Smooth muscle cell of the brain vasculature (primary cell): Measurements from ENCODE around the gene ATP10D.
"Not testable (repeated sequence)": the region's sequence is repeated elsewhere in the genome, so short reads cannot be mapped to it uniquely, and the experiment has no call there.

Source experiments
- DNase-seq: peaks from one replicate; pipeline ENCODE4 v3.0.0-alpha.2; 2012; ENCODE audit warnings: low read depth, low spot score

ATP10D gene

DNA sequence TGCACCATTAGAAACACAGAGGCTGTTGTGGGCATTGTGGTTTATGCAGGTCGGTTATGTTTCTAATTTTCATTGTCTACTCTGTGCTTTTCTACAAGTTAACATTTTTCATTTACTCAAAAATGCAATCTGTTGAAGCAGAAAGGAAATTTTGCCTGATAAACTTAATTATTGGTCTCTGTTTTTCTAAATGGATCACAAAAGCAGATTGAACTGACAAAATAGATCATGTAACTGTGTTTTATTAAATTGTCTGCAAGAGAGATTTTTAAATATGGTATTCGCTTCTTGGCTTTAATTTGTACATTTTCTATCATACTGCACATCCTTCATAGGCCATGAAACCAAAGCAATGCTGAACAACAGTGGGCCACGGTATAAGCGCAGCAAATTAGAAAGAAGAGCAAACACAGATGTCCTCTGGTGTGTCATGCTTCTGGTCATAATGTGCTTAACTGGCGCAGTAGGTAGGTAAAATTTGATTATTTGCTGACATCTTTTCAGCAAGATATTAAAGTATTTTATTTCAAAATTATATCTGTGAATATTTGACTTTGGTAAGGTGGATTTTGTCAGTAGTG is 50.6 kb downstream of the ATP10D start:
- no peak for DNase-seq

DNA sequence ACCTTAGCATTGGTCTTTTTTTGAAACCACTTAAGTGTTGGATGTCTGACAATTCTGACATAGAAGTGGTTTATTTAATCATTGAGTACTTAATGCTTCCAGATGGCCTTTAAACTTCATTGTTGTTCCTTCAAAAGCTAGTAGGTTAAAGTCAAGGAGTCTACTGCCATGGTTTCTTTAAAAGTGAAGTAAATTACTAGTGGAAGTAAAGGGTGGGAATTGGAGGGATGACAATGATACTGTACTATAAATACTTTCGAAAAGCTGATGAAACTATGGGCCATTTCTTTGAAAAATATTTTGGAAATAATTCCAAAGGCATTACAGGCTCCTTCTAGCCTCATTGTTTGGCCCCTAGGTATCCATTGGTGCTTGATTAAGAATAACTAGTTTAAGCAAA is 51.9 kb downstream of the ATP10D start:
- no peak for DNase-seq

DNA sequence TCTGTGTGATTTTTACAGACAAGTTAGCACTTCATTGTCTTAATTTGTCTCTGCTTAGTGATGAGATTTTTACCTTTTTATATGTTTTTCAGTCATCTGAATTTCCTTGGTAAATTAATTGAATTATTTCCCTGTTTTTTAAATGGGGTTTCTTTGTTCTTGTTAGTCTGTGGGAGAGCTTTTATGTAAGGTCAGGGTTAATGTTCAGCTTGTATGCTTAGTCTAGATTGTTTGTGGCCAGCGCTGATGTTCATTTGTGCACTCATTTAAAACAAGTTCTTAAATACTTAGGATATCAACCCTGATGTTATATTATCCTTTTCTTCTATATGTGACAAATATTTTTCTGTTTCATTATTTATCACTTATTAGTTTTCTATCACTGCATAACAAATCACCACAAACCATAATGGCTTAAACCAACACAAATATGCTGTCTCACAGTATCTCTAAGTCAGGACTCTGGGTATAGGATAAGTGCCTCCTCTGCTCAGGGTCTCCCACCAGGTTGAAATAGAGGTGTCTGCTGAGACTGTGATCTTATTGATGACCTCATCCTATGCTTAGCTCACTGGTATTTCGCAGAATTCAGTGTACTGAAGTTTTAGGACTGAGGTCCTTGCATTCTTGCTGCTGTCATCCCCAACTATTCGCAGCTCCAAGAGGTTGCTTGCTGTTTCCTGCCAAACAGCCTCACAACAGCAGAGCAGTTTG is 53.2 kb downstream of the ATP10D start:
- no peak for DNase-seq

DNA sequence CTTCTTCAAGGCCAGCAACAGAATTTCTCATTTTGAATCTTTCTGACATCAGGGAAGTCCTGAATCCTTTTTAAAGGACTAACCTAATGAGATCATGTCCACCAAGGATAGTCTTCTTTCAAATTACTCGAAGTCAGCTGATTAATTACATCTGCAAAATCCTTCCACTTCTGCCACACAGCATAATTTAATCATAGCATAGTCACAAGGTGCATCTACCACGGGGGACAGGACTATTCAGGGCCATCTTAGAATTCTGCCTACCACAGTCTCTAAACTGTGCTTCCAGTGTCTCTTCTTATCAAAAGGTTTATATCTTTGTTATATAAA is 53.7 kb downstream of the ATP10D start:
- DNase-seq: no peak

DNA sequence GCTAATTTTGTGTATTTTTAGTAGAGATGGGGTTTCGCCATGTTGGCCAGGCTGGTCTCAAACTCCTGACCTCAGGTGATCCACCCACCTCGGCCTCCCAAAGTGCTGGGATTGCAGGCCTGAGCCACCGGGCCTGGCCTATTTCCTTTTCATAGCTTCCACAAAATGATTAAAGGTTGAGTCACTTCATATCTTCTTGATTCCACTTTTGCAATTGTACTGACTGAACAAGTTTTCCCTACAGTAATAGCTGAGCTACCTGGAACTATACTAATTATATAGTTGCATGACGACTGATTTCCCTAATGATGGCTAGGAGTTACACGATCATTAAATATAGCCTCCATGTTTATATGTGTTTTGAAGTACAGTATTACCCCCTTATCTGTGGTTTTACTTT is 57.6 kb downstream of the ATP10D start:
- not testable (repeated sequence) for DNase-seq

DNA sequence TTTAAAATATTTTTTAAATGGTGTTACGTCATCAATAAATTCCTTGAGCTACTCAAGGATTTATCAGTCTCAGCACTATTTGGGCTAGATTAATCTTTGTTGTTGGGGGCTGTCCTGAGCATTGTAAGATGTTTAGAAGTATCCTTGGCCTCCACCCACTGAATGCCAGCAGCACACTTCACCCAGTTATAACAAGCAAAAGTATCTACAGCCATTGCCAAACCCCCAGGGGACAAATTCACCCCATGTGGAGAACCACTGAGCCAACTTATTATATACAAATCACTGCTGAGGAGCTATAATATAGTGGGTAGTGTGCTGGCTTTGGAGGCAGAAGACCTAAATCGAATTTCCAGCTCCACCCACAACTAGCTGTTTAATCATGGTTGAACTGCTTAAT is 58.3 kb downstream of the ATP10D start:
- no peak for DNase-seq

DNA sequence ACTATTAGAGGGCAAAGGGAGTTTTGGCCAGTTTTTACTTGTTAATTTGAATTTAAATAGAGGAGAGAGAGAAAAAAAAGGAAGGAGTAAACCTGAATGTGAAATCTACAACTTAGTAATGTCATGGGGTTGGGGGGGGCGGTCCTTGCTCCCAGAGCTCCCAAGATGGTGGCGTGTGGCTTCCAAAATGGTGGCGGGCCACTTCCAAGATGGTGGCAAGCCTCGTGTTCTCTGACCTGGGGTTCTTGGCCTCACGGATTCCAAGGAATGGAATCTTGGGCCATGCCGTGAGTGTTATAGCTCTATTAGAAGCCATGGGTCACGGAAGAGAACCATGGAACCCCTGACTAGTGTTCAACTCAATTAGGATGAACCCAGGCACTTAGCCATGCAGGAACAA is 65.3 kb downstream of the ATP10D start:
- DNase-seq: not testable (repeated sequence)

DNA sequence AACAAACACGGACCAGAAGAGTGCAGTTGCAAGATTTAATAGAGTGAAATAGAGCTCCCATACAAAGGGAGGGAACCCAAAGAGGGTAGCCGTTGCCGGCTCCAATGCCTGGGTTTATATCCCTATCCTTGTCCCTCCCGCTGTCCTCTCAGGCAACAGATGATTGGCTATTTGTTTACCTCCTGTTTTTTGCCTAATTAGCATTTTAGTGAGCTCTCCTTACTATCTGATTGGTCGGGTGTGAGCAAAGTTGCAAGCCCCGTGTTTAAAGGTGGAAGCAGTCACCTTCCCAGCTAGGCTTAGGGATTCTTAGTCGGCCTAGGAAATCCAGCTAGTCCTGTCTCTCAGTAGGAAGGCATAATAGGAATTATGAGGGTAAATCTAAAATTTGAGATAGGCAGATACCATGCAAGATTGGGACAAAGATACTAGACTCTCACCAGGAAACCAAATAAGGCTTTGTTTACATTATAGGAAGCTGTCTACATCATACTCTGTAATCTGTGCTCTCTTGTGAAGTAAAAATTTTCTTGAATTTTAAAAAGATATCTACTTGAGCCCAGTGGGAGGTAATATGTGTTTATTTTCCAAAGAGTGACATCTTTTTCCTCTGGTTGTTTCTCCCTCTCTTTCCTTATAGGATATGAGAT is 65.9 kb downstream of the ATP10D start:
- DNase-seq: no peak

DNA sequence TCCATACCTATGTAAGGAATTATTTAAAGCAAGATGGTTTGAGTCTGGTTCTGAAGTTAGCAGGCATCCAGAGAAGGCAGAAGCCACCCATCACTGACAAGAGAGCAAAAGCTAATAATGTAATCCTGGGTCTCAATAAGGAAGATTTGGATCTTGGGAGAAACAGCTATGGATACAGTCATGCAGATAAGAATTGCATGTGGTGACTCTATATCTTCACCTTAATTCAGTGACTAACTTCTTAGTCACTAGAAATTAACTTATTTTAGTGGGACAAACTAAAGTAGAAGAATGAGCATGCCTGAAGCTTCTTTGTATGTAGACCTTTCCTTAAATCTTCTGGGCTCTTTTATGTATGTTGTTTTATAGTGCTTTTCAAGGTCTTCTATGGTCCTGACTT is 66.6 kb downstream of the ATP10D start:
- no peak for DNase-seq

DNA sequence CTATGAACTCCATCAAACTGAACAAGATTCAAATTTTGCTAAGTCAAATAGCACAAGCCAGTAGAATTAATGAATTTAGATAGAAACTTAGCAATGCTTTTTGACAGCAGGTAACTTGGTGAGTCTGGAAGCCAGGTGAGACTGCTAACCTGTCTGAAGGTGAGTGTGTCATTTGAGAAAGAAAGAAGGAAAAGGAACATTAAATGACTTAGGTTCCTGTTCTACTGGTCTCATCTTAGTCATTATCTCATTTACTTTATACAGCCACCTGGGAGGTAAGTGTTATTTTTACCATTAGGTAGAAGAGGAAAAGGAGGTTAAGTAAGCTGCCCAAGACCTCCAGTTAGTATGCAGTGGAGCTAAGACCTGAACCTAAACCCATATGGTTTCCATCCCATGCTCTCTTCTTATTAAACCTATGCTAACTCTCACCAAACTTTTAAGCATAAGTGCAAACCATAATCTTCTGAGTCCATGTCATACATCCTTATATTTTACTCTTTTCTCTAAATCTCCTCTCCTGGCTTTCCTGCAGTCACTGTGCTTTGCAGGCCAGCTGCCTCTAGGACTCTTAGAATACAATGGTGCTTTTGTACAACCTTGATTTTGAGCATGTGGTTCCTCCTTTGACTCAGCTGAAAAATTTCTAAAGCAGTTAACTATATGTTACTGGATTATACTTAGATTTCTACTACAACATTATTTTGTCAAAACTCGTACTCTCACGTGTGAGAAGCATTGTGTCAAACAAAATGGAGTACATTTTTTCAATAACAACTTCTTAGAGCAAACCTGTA is 68.5 kb downstream of the ATP10D start:
- DNase-seq: no peak

DNA sequence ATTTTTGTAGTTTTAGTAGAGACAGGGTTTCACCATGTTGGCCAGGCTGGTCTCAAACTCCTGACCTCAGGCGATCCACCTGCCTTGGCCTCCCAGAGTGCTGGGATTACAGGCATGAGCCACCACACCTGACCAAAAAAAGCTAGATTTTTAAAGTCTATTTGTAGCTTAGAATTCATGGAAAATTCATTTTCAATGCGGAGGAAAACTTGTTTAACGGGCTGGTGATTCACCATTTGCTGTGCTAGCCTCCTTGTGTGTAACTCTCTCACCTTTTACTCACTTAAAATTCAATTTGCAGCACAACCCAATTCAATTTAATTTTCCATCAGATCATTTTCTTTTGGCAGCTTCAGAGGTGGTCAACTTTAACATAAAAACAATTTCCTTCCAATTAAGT is 70.8 kb downstream of the ATP10D start:
- not testable (repeated sequence) for DNase-seq

DNA sequence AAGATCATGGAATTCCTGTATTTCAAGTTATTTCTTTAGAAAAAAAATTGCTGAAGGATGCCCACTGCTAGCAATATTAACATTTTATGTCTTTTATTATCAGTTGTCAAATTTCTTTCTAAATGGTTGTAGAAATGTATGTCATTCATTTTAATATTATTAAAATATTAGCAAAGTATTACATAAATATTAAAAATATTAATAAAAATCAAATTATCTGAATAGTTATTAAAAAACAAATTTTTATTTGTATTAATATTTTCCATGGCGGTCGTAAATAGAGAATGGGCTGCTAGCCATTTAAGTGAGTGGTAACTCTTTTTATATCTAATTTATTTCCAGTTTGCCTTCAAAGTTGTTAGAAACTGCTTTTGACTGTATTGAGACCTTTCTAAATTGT is 72.2 kb downstream of the ATP10D start:
- no peak for DNase-seq

DNA sequence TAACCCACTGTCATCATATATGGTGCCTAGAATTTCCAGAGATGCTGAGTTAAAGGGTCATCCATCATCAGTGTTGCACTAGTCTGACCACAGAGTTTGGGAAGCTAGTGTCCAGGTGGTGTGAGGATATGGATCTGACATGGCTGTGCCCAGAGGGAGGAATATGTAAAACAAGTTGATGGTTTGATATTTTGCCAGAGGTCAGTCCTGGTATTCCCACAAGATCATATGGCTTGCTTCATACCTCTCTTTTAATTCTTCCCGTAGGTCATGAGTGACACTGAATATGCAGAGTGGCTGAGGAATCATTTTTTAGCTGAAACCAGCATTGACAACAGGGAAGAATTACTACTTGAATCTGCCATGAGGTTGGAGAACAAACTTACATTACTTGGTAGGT is 75.6 kb downstream of the ATP10D start:
- DNase-seq: no peak

DNA sequence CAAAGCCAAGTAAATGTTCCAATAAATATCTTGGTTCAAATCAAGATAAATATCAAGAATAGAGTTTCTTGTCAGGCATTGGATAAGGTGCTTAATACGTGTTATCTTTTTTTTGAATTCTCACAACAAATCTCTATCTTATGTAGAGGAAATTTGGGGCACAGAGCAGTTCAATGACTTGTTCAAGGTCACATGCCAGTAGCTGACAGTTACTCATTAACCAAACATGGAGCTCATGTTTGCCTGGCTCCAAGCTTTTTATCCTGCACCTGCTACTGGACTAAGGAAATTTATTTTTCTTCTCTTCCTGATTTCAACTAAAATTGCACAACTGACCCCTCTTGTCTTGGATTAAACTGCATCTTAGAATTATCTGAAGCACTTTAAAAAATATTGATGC is 76.3 kb downstream of the ATP10D start:
- no peak for DNase-seq

DNA sequence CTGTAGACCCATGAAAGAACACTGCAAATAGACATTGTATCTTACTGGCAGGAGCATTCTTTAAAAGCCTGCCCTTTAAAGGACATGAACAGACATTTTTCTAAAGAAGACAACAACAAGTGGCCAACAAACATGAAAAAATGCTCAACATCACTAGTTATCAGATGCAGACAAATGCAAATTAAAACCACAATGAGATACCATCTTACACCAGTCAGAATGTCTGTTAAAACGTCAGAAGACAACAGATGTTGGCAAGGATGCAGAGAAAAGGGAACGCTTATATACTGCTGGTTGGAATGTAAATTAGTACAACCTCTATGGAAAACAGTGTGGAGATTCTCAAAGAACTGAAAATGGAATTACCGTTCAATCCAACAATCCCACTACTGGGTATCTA is 77.2 kb downstream of the ATP10D start:
- no peak for DNase-seq

DNA sequence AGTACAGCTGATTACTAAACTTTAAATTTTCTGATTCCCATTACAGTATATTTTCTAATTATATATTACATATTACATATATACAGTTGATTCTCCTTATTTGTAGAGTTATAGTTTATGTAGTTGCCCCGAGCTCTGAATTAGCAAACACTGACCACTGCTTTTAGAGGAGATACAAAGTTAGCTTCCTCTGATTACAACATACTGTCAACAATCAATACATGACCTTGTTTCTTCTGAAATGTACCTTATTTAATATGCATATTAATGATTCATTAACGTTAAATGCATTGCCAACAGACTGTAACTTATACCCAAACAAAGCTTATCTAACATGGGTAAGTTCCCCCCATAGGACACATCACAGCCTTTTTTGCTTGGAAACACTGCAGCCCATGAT is 81.5 kb downstream of the ATP10D start:
- no peak for DNase-seq

DNA sequence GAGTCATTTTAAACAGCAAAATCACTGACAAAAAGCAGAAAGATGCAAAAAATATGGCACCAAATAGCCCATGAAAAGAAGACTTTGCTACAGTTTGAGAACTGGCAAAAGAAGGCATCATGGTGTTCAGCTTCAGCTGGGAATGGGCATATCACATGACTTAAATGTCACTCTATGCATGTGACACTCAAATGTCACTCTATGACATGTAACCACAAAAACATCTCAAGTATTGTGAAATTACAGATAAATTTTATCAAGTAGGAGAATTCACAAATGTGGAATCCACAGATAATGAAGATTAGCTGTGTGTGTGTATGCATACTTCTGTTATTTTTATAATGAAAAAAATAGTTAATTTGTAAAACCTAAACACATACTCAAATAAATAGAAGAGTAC is 81.9 kb downstream of the ATP10D start:
- DNase-seq: no peak

DNA sequence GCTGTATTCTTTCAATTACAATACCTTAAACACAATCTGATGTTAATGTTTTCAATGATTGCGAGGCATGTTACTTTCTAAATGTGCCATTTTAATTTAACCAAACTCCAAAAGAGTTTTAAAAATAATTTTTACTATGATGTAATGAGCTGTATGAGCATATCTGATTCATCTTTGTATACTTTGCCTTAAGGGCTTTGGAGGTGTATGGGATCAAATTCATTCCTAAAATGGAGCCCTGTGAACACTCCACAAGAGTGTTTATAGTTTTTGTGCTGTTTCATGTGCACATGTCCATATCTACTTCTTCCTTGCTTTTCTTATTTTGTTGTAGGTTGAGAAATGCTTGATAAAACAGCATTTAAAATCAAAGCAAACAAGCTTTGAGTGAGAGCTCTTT is 82.4 kb downstream of the ATP10D start:
- DNase-seq: no peak

DNA sequence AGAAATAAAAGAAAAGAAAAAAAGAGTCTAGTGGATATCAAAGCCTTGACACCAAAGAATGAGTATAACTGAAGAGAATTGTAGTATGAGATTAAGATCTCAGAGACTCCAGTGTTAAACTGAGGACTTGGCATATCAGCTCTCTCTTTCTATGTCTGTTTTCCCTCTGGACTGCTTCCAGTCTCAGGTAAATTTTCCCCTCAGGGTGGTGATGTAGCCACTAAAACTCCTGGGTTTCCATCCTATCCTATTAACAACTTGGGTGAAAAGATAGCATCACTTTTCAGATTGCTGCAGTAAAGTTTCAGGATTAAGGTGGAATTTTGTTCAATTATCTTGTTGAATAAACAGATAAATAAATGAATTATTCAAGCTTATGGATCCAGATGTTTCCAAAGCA is 85.7 kb downstream of the ATP10D start:
- no peak for DNase-seq

DNA sequence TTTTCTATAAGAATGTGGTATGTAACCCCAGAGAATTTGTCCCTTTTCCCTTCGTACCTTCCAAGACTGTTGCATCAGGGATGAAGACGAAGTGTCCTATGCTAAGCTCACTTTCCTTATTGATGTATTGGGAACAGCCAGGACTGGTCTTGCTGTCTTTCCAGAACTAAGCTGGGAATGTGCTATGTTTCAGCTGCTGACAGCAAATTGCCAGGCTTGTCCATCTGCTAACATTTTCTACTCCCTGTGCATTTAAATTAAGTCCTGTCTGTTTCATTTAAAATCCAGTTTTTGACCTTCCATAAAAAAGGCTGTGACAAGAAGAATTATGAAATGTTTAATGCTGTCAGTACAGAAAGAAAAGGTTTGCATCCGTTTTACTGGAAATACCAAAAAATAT is 87.9 kb downstream of the ATP10D start:
- DNase-seq: no peak

DNA sequence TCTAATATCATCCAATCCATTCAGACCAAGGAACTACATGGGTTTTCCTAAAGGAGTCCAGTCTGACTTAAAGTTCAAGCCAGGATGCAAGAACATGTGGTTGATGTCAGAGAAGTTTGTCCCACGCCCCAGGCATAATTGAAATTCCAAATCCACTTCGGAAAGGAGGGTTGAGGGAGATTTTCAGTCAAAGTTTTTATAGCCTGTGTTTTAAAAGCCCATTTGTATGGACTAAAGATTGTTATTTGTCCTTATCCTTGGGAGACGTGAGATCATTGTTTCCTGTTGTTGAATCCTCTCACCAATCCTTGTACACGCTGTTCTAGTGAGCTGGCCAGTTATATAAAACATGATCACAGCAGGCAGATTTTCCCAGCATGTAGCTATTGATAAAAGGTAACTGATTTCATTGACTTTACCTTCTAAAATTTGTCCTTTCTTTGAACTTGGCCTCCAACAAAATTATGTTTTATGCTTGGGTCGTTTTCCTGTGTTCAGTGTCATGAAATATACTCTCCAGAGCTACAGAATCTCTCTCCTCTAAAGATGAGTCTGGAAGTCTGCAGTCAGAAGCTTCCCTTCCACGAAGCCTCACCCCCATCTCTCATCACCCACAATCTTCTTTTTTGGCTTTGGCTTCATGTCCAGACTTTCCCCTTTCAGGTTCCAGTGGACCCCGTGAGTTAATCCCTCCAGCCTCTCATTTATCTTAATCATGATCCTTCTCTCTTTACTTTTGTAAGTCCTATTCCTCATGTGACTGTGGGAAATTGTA is 92.9 kb downstream of the ATP10D start:
- peak; percentile 77 for DNase-seq

DNA sequence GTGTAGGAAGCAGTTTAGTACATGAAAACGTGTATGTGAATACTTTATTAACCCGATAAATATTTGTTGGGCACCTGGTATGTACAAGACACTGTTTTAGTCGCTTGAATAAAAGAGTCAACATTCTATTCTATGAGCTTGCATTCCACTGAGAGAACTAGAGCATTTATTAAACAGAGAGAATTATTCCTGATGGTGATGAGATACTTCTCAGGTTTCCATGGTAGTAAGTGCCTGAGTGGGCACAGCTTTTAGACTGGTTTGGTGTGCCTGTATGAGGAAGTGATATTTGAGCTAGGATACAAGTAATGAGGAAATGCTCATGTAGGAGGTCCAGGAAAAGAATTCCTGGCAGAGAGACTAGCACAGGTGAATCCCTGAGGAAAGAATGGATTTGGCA is 94.2 kb downstream of the ATP10D start:
- DNase-seq: no peak
